NT2/D1 (cell line): Measurements from ENCODE around the gene VTI1B.

Experiments
- SUZ12 ChIP-seq: IDR thresholded peaks from 2 replicates; pipeline ENCODE4 v1.6.1; 2011; ENCODE audit not compliant: insufficient read length, insufficient read depth; ENCODE audit errors: extremely low read depth
- YY1 ChIP-seq: IDR thresholded peaks from 2 replicates; pipeline ENCODE4 v1.6.1; 2011; ENCODE audit not compliant: insufficient read length, insufficient read depth
- ZNF274 ChIP-seq: IDR thresholded peaks from 2 replicates; pipeline ENCODE4 v1.6.1; 2011; ENCODE audit warnings: mild to moderate bottlenecking, low read depth, low read length

GRCh38 chr14:67719866-67720265, 45.4 kb upstream of the VTI1B start:
- TF ChIP-seq ZNF274, result no peak
- no peak for TF ChIP-seq YY1
- TF ChIP-seq SUZ12, result no peak
